Measurements from ENCODE around the gene PHAF1.

PHAF1 gene

GRCh38 chr16:67163164-67163998 lies 53.6 kb downstream of the PHAF1 start:
- no peak for DNase-seq (ENCODE audit: low read depth)

GRCh38 chr16:67163999-67164558 lies 54.3 kb downstream of the PHAF1 start:
- DNase-seq (ENCODE audit: low read depth): no peak

DNA sequence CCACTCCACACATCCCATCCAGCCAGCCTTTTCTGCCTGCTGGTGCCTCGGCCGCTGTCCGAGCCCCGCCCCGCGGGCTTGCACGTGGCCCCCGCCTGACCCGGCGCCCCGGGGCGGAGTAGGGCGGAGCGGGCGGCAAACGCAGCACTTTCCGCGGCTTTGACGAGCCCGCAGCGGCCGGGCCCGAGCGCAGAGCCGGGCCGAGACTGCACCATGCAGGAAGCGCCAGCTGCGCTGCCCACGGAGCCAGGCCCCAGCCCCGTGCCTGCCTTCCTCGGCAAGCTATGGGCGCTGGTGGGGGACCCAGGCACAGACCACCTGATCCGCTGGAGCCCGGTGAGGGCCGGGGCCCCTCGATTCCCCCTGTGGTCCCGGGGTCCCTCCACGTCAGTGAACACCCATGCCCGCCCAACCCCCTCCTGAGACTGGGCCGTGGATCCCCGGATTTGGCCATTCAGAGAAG lies 54.9 kb downstream of the PHAF1 start, which contains the start of gene HSF4:
HSF4 (plus strand) TSS at position 147 of the 463 bp plus-strand sequence; CDS start at position 214, 67 bp downstream.
- DNase-seq (ENCODE audit: low read depth): no peak

- no peak for DNase-seq (ENCODE audit: low read depth)
Measured at GRCh38 chr16:67165121-67166078, 55.7 kb downstream of the PHAF1 start.

DNA sequence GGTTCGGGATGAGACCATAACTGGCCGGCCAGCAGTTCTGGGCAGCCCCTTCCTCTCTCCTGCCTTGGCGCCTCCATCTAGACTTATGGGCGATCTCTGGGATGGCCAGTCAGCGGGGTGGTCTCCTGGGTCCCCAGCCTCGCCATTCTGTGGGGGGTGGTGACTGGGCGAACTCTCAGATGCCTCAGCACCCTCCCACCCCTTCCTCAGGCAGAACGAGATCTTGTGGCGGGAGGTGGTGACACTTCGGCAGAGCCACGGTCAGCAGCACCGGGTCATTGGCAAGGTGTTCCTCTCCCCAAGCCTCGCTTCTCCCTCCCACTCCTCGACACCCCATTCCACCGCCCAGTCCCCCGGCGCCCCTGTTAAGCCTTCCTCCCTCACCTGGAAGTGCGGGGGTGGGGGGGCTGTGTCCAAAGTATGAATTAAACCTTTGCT lies 56.4 kb downstream of the PHAF1 start:
- no peak for DNase-seq (ENCODE audit: low read depth)

DNA sequence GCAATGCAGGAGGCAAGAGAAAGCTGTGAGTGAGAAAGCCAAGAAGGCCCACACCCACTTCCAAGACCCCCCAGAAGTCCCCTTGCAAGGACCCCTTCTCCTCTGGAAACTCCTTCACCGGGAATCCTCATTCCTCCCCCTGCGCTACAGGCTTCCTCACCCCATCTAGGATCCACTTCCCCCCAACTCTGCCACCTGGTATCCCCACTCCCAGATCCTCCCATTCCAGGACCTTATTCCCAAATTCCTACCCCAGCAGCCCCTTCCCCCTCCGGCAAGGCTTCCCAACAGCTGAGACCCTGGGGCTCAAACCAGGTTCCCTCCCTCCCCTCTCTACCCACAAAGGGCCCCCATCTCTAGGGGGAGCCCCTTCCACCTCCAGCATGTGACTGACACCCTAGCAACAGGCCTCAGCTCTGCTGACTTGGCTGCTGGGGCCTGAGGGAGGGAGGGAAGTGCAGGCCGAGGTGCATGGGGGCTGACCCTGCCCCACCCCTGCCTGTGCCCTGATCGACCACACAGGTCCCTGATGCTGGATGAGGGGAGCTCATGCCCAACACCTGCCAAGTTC lies 56.9 kb downstream of the PHAF1 start:
- DNase-seq (ENCODE audit: low read depth): no peak

- DNase-seq (ENCODE audit: low read depth): no peak
Measured at GRCh38 chr16:67167588-67167987, 57.8 kb downstream of the PHAF1 start.

DNA sequence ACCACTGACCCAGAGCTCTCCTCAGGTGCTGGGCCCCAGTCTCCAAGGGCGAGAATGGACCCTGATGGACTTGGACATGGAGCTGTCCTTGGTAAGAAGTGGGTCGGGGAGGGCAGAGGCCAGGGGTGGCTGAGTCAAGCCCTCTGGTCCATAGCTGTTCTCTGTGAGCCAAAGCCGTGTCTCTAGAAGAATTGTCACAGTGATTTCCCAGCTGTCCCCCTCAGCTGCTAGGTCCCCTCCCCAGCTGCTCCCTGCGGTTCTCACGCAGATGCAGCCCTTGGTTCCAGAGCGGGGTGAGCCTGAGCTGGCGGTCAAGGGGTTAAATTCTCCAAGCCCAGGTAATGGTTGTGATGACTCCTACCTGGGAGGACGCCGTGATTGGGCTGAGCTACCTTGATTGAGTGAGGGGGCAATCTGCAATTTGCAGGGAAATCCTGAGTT lies 59.3 kb downstream of the PHAF1 start:
- no peak for DNase-seq (ENCODE audit: low read depth)

DNA sequence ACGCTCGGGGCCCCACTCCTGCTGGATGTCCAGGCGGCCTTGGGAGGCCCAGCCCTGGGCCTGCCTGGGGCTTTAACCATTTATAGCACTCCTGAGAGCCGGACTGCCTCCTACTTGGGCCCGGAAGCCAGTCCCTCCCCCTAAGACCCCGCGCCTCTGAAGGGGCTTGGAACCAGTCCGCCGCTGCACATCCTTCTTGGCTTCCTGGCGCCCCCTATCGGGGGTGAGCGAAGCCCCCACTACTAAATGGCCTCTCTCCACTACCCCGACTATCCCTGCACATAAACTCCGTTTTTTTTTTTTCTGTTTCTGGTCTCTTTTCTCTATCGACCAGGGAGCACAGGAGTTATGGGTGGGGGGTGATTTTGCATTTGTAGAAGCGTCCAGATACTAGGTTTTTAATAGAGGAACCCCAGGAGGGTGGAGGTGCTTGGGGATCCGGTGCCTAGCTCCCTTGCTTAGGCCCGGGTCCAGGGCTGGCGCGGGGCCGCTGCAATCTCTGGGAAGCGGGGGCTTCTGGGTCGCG lies 60.0 kb downstream of the PHAF1 start:
- no peak for DNase-seq (ENCODE audit: low read depth)

DNA sequence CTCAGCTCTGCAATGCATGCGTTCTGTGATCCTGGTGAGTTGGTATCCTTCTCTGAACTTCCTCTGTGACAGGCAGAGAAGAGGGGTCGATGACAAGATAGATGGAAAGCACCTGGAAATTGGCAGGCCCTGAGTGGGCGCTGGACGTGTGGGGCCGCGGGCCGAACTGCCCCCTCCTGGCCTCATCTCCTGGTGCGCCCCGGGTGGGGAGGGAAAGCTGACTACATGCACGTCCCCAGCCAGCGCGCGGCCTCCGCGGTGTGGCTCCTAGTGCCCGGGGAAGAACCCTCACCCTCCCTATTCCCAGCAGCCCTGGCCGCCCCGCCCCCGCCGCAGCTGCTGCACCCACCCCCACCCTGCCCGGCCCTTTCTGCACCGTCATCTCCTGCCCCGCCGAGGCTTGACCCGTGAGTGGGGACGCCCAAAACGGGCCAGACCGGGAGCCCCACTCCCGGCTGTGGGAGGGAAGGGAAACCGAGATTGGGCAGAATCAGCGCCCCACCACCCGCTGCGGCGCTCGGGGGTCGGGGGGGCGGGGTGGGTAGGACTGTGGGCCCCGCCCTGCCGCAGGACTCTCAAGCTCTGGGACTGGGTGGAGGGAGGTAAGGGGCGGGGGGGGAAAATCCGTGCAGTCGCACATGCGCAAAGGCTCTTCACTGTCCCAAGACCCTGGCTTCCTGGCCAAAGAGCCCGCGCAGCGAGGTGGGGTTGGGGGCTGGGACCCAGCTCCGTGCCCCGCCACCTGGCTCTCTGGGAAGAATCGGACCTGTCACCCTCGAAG lies 60.6 kb downstream of the PHAF1 start, which contains the start of gene NOL3:
NOL3 (plus strand) TSS at position 371 of the 781 bp plus-strand sequence.
- DNase-seq (ENCODE audit: low read depth): no peak

DNA sequence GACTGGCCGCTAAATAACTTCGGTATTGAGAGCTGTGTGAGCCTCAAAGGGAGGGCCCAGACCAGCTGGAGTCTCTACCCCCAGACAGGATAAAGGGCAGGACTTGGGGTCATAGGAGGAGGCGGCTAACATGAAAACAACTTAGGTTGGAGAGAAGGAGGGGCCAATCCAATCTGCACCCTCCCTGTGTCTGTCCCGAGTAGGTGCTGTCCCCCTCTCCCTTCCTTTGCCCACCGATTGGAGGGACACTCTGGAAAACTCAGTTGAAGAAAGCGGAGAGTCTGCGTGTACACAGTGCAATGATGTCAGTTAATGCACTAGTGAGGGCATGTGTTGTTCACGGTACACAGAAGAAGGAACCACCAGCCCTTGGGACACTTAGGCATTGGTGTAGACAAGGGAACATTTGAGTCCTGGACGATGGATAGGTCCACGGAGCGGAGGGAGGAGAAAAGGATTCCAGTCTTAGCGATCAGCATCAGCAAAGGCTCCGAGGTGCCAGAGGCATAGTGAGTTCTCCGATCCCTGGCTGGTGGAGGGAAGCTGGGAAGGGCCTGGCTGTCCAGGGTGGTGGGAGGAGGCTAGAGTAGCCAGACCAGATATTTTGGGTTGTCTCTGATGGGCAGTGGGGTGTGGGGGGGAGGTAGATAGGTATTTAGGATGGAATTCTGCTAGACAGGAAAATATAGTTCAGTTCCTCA lies 61.4 kb downstream of the PHAF1 start:
- DNase-seq (ENCODE audit: low read depth): no peak

GRCh38 chr16:67173323-67173722 lies 63.6 kb downstream of the PHAF1 start:
- no peak for DNase-seq (ENCODE audit: low read depth)

DNA sequence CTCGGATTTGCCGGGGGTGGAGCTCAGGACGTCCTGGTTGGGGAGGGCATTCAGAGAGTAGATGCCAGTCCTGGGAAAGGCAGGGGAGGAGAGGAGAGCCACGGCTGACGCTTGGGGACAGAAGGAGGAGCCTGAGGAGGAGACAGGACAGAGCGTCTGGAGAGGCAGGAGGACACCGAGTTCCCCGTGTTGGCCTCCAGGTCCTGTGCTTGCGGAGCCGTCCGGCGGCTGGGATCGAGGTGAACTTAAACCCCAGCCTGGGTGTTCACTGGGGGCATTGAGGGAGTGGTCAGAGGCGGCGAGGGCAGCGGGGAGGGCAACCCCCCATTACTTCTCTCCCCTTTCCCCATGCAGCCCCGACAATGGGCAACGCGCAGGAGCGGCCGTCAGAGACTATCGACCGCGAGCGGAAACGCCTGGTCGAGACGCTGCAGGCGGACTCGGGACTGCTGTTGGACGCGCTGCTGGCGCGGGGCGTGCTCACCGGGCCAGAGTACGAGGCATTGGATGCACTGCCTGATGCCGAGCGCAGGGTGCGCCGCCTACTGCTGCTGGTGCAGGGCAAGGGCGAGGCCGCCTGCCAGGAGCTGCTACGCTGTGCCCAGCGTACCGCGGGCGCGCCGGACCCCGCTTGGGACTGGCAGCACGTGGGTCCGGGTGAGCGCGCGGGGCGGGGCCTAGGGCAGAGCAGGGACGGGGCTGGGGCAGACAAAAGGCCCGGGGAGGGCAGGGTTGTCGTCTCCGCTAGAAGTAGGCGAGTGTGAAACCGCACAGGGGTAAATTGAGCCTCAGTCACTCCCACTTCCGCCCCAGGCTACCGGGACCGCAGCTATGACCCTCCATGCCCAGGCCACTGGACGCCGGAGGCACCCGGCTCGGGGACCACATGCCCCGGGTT lies 64.3 kb downstream of the PHAF1 start:
- DNase-seq (ENCODE audit: low read depth): no peak

GRCh38 chr16:67174706-67175231 lies 65.0 kb downstream of the PHAF1 start:
- no peak for DNase-seq (ENCODE audit: low read depth)

DNA sequence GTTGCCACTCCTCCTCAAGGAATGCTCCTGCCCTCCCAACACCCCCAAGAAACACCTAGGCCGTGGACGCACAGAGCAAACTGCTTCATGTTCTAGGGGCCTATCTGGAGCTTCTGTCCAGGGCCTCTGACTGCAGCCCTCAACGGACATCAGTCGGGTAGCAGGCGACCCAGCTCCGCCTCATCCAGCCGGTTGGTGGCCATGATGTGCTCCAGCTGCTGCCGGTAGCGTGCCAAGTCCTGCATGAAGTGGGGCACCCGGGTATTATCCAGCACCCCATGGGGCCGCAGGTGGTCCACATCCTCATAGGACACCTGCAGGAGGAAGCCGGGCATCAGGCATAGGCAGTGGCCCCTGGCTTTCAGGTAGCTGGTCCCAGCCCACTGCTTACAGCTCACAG lies 66.9 kb downstream of the PHAF1 start:
- DNase-seq (ENCODE audit: low read depth): no peak

DNA sequence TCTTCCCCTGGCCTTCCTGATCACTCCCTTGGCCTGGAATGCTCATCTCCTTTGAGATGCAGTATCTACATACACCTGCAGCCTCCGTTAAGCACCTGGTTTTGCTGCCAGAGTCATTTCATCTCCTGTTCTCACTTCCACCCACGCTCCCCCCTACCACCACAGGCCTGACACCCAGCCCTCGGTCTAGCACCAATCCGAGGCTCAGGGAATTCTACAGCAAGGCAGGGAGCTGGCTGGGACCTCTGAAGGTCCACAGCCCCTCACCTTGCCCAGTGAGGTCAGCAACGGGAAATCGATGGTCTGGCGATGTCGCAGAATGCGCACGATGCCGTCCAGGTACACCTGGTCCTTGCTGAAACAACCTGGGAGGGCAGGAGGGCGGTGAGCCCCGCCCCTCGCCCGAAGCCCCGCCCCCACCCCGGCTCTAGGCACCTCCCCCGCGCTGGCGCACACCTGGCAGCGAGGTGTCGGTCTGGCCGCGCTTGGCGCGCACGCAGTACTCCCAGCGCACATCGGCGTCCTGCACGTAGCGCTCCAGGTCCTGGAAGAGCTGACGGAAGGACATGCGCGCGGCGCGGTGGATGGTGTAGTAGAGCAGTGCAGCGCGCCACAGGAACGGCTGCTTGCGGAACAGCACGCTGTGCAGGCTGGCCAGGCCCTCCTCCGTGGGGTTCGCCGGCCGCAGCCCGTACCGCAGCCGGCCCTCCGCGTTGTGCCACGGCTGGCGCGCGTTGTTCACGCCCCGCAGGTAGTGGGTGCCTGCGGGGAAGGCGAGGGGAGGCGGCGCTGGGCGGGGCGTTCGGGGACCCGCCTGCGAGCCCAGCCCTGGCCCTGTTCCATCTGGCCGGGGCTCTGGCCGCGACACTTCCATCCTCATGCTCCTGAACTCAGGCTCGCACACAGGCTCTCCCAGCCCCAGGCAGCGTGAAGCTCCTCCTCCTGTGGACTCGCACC lies 68.3 kb downstream of the PHAF1 start:
- no peak for DNase-seq (ENCODE audit: low read depth)

DNA sequence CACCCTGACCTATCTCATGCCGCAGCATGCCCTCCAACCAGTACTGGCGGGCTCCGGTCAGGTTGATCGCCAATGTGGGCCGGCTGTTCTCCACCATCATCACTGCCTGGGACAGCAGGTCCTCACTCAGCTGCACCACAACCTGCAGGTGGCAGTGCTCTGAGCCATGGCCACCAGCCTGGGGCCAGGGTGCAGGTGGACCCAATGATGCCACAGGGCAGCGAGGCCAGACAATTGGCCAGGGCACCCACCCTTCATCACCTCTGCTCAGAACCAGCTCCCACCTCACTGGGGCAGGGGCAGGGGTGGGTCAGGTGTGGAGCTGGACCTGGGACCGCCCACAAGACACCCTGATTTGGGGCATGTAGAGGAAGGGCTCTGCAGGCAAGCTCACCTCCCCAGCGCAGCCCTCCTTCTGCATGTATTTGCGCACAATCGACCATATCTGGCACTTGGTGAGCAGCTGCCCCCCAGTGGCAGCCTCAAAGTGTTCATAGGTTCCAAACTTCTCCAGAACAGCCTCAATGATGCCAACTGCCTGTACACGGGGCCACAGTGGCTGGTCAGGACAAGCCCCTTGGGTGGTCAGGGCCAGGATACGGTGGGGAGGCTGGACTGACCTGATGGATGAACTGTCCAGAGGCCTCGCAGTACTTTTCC lies 69.8 kb downstream of the PHAF1 start:
- DNase-seq (ENCODE audit: low read depth): no peak

All from stimulated activated CD8-positive, alpha-beta memory T cell treated with anti-CD3 and anti-CD28 coated beads, Interleukin-7, amount 100 ng/mL, for 24 hours (primary cell).